NCI-H82 treated with DMSO at 0.1 percent for 48 hours (cell line): ENCODE results near the gene MYL11.

Source experiments
- DNase-seq: peaks from one replicate; lab custom pipeline; 2025; ENCODE audit not compliant: unreplicated experiment; lab: John Stamatoyannopoulos, UW

The MYL11 gene

GRCh38 chr16:30416624-30417528 lies 42.3 kb downstream of the MYL11 start:
- no peak for DNase-seq

- DNase-seq = no peak
Measured at GRCh38 chr16:30417529-30418349, 43.1 kb downstream of the MYL11 start.

- no peak for DNase-seq
Measured at GRCh38 chr16:30418350-30419181, 44.0 kb downstream of the MYL11 start.

- no peak for DNase-seq
Measured at GRCh38 chr16:30421010-30421409, 46.4 kb downstream of the MYL11 start.
